Panc1 (cell line): ENCODE measurements around the gene C15orf62.

Source experiments
- CTCF ChIP-seq: fragments of 450-650 bp; IDR thresholded peaks from 2 replicates; pipeline ENCODE4 v1.5.1; 2017; ENCODE audit warnings: mild to moderate bottlenecking
- POLR2AphosphoS5 ChIP-seq: IDR thresholded peaks from 2 replicates; pipeline ENCODE4 v1.6.1; 2012; ENCODE audit warnings: mild to moderate bottlenecking, low read depth, low read length, moderate library complexity
- SIN3A ChIP-seq: IDR thresholded peaks from 2 replicates; pipeline ENCODE4 v1.6.1; 2012; ENCODE audit warnings: low read depth, mild to moderate bottlenecking, low read length, moderate library complexity, borderline replicate concordance; ENCODE audit not compliant: insufficient read depth

- TF ChIP-seq CTCF = no peak
- TF ChIP-seq POLR2AphosphoS5 = no peak
- TF ChIP-seq SIN3A = no peak
Measured at GRCh38 chr15:40739047-40739446, 30.7 kb upstream of the C15orf62 start.
